GM19193 (cell line): ENCODE data around the gene LILRA5.

Experiments
- POLR2A ChIP-seq: IDR thresholded peaks from 4 replicates; pipeline ENCODE4 v1.6.1; 2011; ENCODE audit not compliant: insufficient read depth, insufficient read length; ENCODE audit errors: extremely low read depth

Gene LILRA5

GRCh38 chr19:54336893-54337857, 24.2 kb upstream of the LILRA5 start:
- no peak for TF ChIP-seq POLR2A

- no peak for TF ChIP-seq POLR2A
Measured at GRCh38 chr19:54335979-54336892, 23.3 kb upstream of the LILRA5 start.

DNA sequence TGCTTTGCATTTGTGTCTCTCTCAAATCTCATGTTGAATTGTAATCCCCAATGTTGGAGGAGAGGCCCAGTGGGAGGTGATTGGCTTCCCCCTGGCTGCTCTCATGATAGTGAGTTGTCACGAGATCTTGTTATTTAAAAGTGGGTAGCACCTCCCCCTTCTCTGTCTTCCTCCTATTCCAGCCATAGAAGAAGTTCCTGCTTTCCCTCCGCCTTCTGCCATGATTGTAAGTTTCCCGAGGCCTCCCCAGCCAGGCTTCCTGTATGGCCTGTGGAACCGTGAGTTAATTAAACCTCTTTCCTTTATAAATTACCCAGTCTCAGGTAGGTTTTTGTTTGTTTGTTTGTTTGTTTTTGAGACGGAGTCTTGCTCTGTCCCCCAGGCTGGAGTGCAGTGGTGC, 22.2 kb upstream of the LILRA5 start:
- no peak for TF ChIP-seq POLR2A

DNA sequence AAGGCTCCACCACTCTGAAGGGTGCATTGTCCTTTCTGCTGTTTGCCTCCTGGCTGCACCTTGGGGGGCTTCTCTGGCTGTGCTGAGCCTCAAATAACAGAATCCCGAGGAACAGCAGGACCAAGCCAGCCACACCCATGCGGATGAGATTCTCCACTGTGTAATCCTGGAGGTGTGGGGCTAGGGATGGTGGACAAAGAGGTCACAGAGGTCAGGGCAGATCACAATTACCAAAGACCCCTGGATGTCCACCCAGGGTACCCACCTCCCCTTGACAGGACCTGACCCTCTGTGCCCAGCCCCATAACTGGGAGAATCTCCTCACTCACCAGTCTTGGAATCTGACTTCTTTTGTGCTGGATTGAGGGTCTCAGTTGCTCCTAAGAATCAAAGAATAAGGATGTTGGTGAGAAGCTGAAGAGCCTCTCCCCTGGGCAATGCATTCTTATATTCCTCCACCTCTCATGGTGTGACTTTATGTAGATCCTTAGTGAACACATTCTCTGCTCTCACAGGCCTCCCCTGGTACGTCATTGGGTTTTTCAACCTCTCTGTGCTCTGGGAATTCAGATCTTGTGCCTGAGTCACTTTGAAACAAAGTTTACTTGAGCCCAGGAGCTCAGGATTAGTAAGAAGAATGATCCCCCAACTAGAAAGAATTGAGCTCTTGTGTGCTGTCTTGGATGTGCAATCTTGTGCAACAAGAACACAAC, 20.8 kb upstream of the LILRA5 start:
- TF ChIP-seq POLR2A = no peak

GRCh38 chr19:54332149-54332548, 19.2 kb upstream of the LILRA5 start:
- TF ChIP-seq POLR2A = no peak

DNA sequence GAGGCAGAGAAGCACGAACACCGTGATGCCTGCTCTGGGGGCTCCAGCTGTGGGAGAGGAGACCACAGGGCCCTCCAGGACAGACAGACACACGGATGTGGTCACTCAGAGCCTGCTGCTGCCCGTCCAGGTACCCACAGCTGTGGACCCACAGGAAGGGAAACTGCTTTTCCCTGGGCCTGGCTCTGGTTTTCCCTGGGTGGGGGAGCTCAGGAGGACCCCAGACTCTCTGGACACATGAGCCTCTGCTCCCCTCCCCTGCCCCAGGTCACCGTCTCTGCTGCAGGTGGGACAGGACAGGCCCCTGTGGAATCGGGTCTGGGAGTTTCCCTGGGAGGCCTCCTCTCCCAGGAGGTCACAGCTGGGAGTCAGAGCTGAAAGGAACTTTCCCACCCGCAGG, 18.7 kb upstream of the LILRA5 start:
- TF ChIP-seq POLR2A = no peak

GRCh38 chr19:54329476-54330165, 16.7 kb upstream of the LILRA5 start:
- TF ChIP-seq POLR2A = no peak

DNA sequence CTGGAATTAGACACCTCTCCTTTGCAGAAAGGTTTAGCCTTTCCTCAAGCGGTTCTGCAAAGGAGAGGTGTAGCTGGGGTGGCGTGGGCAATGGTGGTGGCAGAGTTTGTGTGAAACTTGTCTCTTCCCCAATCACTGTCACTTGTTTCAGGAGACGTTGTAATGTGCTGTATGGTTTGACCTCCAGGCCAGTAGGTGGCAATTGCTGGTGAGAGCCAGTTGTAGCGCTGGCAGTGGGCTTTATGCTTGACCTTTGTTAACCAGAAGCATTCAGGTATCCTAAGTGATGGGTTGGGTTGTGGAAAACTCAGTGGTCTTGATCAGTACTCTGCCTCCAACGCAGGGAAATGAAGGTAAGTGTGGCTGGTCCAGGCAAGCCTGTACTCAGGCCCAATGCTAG, 12.7 kb upstream of the LILRA5 start:
- no peak for TF ChIP-seq POLR2A

DNA sequence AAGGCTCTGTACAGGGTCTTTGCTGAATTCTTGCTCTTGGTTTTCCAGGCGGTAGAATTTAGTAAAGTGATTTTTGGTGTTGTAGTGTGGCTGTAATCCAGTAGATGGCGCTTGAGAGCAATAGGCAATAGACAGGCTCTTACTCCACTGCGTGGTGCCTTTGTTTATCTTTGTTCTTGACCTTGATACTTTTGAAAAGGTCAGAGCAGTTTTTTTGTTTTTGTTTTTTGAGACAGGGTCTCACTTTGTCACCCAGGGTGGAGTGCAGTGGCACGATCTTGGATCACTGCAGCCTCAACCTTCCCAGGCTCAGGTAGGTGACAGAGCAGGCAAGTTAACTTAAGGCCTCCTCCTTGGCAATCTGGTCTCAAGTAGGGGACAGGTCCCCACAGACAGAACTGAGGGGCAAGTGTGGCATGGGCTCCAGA, 12.2 kb upstream of the LILRA5 start:
- TF ChIP-seq POLR2A = no peak

DNA sequence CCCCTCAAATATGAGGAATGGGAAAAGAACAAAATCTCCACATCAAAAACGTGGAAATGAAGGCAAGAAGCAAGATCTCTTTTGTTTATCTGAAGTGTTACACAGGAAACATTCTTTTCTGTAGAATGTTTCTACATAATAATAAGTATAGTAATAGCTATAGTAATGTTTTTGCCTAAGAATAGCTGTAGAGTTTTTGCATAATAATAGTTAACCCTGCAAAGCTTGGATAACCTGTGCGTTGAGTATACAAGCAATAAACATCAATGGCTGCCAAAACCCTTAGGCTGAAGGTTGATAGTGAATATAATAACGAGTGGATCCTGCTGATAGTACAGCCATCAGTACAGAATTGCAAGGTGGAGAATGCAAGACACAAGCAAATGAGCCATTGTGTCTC, 11.1 kb upstream of the LILRA5 start:
- TF ChIP-seq POLR2A = no peak

DNA sequence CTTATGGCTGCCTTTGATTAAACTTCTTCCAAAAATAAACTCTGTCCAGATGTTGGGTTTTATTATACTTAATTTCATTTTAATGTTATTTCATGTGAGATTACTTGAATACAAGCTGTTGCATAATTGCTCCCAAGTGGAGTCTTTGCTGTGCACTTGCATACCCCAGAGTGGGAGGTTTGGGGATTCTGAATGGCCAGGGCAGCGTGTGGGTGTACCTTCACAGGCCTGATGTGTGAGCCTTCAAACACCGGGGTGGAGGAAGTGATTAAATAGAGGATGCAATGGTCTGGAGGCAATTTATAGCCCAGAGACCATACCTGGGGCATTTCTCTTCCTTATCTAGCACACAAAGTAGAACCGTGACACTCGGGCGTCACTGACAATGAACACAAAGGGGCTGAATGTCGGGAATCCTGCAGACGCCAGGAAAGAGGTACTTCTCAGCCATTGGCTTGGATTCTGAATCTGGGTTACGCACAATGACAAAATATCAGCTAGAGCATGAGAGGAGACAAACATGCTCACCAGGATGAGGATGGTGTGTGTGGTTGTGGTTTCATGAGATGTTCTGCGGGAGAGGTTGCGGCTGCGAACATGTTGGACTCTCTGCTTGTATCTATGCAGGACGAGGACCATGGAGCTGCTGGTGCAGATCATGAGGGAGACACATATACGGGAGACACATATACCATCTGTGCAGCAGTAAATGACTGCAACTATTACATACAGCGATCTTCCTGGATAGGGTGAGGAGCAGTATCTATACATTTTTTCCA, 7.1 kb upstream of the LILRA5 start:
- no peak for TF ChIP-seq POLR2A

DNA sequence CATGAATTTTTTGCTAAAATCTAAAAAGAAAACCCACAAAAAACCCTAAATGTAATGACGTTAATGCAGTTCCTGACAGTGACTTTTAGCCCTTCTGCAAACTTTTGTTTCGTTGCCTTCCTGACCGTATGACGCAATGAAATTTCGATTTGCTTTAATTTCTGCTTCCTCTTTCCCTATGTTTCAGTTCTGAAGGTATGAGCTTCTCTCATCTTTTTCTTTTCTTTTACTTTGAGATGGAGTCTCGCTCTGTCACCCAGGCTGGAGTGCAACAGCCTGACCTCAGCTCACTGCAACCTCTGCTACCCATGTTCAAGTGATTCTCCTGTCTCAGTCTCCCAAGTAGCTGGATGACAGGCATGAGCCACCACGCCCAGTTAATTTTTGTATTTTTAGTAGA, 6.1 kb upstream of the LILRA5 start:
- TF ChIP-seq POLR2A = no peak

GRCh38 chr19:54317965-54318240, 4.9 kb upstream of the LILRA5 start:
- TF ChIP-seq POLR2A = no peak

DNA sequence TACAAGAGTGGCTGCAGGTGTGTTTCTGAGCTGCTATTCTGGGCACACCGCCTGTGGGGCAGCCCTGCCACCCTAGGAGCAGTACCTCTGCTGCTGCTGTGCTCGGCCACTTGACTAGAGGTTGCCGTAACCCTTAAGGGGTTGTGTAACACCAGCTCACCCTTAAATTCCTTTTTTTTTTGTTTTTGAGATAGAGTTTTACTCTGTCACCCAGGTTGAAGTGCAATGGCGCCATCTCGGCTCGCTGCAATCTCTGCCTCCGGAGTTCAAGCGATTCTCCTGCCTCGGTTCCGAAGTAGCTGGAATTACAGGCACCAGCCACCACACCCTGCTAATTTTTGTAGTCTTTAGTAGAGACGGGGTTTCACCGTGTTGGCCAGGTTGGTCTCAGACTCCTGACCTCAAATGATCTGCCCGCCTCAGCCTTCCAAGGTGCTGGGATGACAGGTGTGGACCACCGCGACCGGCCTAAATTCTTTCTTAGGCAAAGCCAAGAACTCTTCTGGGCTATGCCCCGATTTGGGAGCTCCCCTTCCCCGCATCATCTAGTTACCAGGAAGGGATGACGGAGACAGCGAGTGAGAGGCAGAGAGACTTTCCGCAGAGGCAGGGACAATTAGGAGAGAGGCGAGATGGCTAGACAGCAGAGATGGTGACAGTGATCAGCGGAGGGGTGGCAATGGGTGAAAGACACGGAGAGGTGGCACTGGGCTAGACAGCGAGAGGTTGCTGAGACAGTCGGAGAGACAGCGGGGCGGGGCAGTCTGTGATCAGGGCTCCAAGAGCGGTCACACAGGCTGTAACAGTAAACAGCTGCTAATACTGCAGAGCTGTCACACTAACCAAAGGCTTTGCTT, 4.4 kb upstream of the LILRA5 start:
- TF ChIP-seq POLR2A = no peak

- no peak for TF ChIP-seq POLR2A
Measured at GRCh38 chr19:54316746-54317107, 3.8 kb upstream of the LILRA5 start.
